B cell (primary cell): ENCODE results near the gene ZBTB11. TPM values are rescaled to one million over a fixed set of nuclear protein-coding genes. Genes with fewer than 3 reads are reported as not detected.
A peak's percentile ranks its signal among the peaks of the same experiment; 100 is the strongest.

Experiments
- ATAC-seq: fragments of 200-7000 bp; cut with Tn5 transposase; one replicate; pipeline ENCODE4 v1.10.0; 2021; ENCODE audit warnings: low read depth, mild to moderate bottlenecking, moderate number of reproducible peaks, moderate library complexity
- CTCF ChIA-PET: fragments of 350-600 bp; sonication (Branson Sonifier 250); formaldehyde crosslinking; loops from one replicate; lab custom pipeline; 2021; ENCODE audit warnings: antibody characterized with exemption, inconsistent platforms; lab: Charles Lee
- POLR2A ChIA-PET: fragments of 350-600 bp; sonication (Branson Sonifier 250); formaldehyde crosslinking; loops from one replicate; lab custom pipeline; 2021; ENCODE audit warnings: antibody characterized with exemption; lab: Charles Lee
- DNase-seq: peaks from one replicate; pipeline ENCODE4 v3.0.0; 2013
- H2AFZ ChIP-seq: 2 replicates; pipeline ENCODE4 v1.6.1; 2012; ENCODE audit warnings: mild to moderate bottlenecking, low read depth, low read length; ENCODE audit not compliant: insufficient read depth, poor library complexity, severe bottlenecking
- H3K27ac ChIP-seq, 2 donors: 1 replicate in 1 of 2; 2 replicates in 1 of 2; pipeline ENCODE4 v1.5.1; 2012 to 2013; ENCODE audit warnings: low read length in 2 of 2, mild to moderate bottlenecking in 2 of 2, moderate library complexity in 1 of 2
- H3K27me3 ChIP-seq, 4 experiments: fragments of 200-600 bp in 1 of 4; sonication (generic) in 1 of 4; replicated peaks in 1 of 4; 1 replicate in 2 of 4; 2 replicates in 2 of 4; pipeline versions ENCODE4 v1.6.1 to v1.7.0; 2013 to 2016; ENCODE audit warnings: low read length in 3 of 4, mild to moderate bottlenecking in 2 of 4, mixed read lengths in 1 of 4, moderate library complexity in 1 of 4; ENCODE audit not compliant: insufficient read depth in 4 of 4, control insufficient read depth in 3 of 4; ENCODE audit errors: control extremely low read depth in 1 of 4
- H3K36me3 ChIP-seq, 2 experiments: replicated peaks in 1 of 2; 1 replicate in 1 of 2; 2 replicates in 1 of 2; pipeline versions ENCODE4 v1.6.1 to v1.7.1; 2013; ENCODE audit warnings: low read length in 1 of 2; ENCODE audit not compliant: insufficient read depth in 2 of 2, control insufficient read depth in 1 of 2; ENCODE audit errors: control extremely low read depth in 1 of 2, extremely low read depth in 1 of 2
- H3K4me1 ChIP-seq, 2 donors: fragments of 200-600 bp in 1 of 2; sonication (generic) in 1 of 2; 1 replicate in 1 of 2; 2 replicates in 1 of 2; pipeline versions ENCODE4 v1.5.1 to v1.6.1; 2013 to 2017; ENCODE audit warnings: low read length in 2 of 2; ENCODE audit not compliant: control insufficient read depth in 2 of 2, insufficient read depth in 2 of 2
- H3K4me2 ChIP-seq: replicated peaks from 2 replicates; pipeline ENCODE3; 2012; ENCODE audit warnings: mild to moderate bottlenecking, low read depth, low read length; ENCODE audit not compliant: poor library complexity, severe bottlenecking
- H3K4me3 ChIP-seq, 5 experiments: fragments of 200-600 bp in 1 of 5; sonication (generic) in 1 of 5; 1 replicate in 3 of 5; 2 replicates in 2 of 5; pipeline versions ENCODE4 v1.5.1 to v1.7.0; 2011 to 2016; ENCODE audit warnings: low read length in 4 of 5, mild to moderate bottlenecking in 4 of 5, low read depth in 2 of 5, control low read depth in 1 of 5, moderate library complexity in 1 of 5; ENCODE audit not compliant: insufficient read depth in 1 of 5; ENCODE audit errors: control extremely low read depth in 1 of 5, extremely low read depth in 1 of 5
- H3K79me2 ChIP-seq: fragments of 200-600 bp; sonication (generic); one replicate; pipeline ENCODE4 v1.6.0; 2016; ENCODE audit warnings: low read length; ENCODE audit not compliant: control insufficient read depth, insufficient read depth
- H3K9ac ChIP-seq: fragments of 200-600 bp; sonication (generic); 2 replicates; pipeline ENCODE4 v1.6.1; 2017; ENCODE audit warnings: mild to moderate bottlenecking, low read length, moderate library complexity
- H3K9me3 ChIP-seq, 3 donors: one replicate each; pipeline versions ENCODE4 v1.6.1 to v1.7.1; 2013; ENCODE audit warnings: low read length in 2 of 3; ENCODE audit not compliant: control insufficient read depth in 2 of 3, insufficient read depth in 1 of 3; ENCODE audit errors: control extremely low read depth in 1 of 3
- H4K20me1 ChIP-seq: 2 replicates; pipeline ENCODE4 v1.6.0; 2012; ENCODE audit warnings: mild to moderate bottlenecking, low read length; ENCODE audit not compliant: insufficient read depth, control insufficient read depth, poor library complexity, severe bottlenecking
- H3K27ac Mint-ChIP-seq: one replicate; pipeline ENCODE4 v1.8.0; 2021; ENCODE audit warnings: mixed read lengths
- H3K27me3 Mint-ChIP-seq: one replicate; pipeline ENCODE4 v1.8.0; 2021; ENCODE audit warnings: mixed read lengths
- H3K4me1 Mint-ChIP-seq: one replicate; pipeline ENCODE4 v1.8.0; 2021; ENCODE audit warnings: mixed read lengths
- H3K4me3 Mint-ChIP-seq: one replicate; pipeline ENCODE4 v1.8.0; 2021; ENCODE audit warnings: mixed read lengths
- H3K9me3 Mint-ChIP-seq: one replicate; pipeline ENCODE4 v1.8.0; 2022; ENCODE audit warnings: mixed read lengths; ENCODE audit not compliant: insufficient read depth
- CTCF ChIP-seq: fragments of 200-600 bp; IDR thresholded peaks from one replicate; pipeline ENCODE4 v1.8.0; 2022; ENCODE audit warnings: antibody characterized with exemption, mild to moderate bottlenecking
- EZH2 ChIP-seq: IDR thresholded peaks from 2 replicates; pipeline ENCODE4 v1.6.1; 2012; ENCODE audit warnings: borderline replicate concordance, low read depth, mild to moderate bottlenecking, moderate library complexity, low read length; ENCODE audit not compliant: insufficient read depth, poor library complexity, severe bottlenecking
- WGBS: methylation state at CpG from one replicate; pipeline ENCODE4 v1.1.5; 2013; ENCODE audit warnings: missing lambda C conversion rate; ENCODE audit not compliant: insufficient coverage; 5-methylcytosine and 5-hydroxymethylcytosine counted together
- intact Hi-C: fragments of 100-400 bp; cut with micrococcal nuclease; formaldehyde crosslinking; loops from one replicate; pipeline ENCODE4 v1.10.0; 2022
- polyA plus RNA-seq: library from polyadenylated mRNA; depleted of rRNA; stranded (reverse); fragments of >200 nt; gene quantifications from 2 replicates; pipeline ENCODE4 v1.2.3, GENCODE V29; 2012
- total RNA-seq, 2 donors: library from RNA; stranded (reverse); fragments of 120-200 nt in 1 of 2; gene quantifications; 1 replicate in 1 of 2; 2 replicates in 1 of 2; pipeline versions ENCODE4 v1.2.3 to v1.2.4, GENCODE V29; 2013 to 2022

The ZBTB11 gene
- total and polyA plus RNA-seq, 2 donors (not counting 1 experiment from before 2014, with no cell fraction given) = 16.3 to 42.6 TPM

GRCh38 chr3:101720851-101721840, 44.2 kb upstream of the ZBTB11 start:
- Histone ChIP-seq H3K9me3 (no peaks in the 10 kb centered on the region), H3K36me3 (no peaks in the 10 kb centered on the region), H3K4me3 (no peak overlapping the region), H3K27me3 (no peaks in the 10 kb centered on the region), H3K4me2 (peak overlapping the region; percentile 73), H4K20me1 (no peaks in the 10 kb centered on the region), H3K27ac (peak overlapping the region; percentile 40 to 62), H3K4me1 (peaks cover 30 to 34% of the 10 kb centered on the region in 2 donors), H3K9ac (peak overlapping the region; percentile 16), H2AFZ (peak overlapping the region; percentile 27), H3K79me2 (peaks cover 15% of the 10 kb centered on the region)
- Mint-ChIP-seq H3K4me1 (peaks cover 35% of the 10 kb centered on the region), H3K27me3 (no peaks in the 10 kb centered on the region), H3K4me3 (peak overlapping the region; percentile 1), H3K27ac (peak overlapping the region; percentile 84), H3K9me3 (no peaks in the 10 kb centered on the region)
- POLR2A ChIA-PET = interaction anchor here (1.0 kb wide), 1 partner anchor 58 kb away, joined by 3 read pairs; the partner anchor contains the start of gene NXPE3
- DNase-seq = no peak
- no peak for TF ChIP-seq EZH2
- TF ChIP-seq CTCF = no peak
- CTCF ChIA-PET = interaction anchor here (1.0 to 2.0 kb wide), 5 partner anchors 12 to 504 kb away, joined by 3 to 10 read pairs (median 4); partner anchors contain the start of gene NXPE3
- 66% methylated on average over 6 of the region's 10 CpGs for WGBS
- no peak for ATAC-seq
- intact Hi-C loops = no loop called here
